Activated effector memory CD4-positive, alpha-beta T cell treated with Interleukin-2 at 50 U/mL for 16 hours (primary cell): ENCODE results near the gene CAND2.
"Not testable (repeated sequence)": the region's sequence is repeated elsewhere in the genome, so short reads cannot be mapped to it uniquely, and the experiment has no call there.

ENCODE experiments used
- DNase-seq: peaks from one replicate; pipeline ENCODE4 v3.0.0-alpha.2; 2020

CAND2 gene

GRCh38 chr3:12868039-12869034 is 71.9 kb downstream of the CAND2 start:
- peak; percentile 37 for DNase-seq

GRCh38 chr3:12869035-12869621 is 72.6 kb downstream of the CAND2 start:
- no peak for DNase-seq

GRCh38 chr3:12870942-12871341 is 74.5 kb downstream of the CAND2 start:
- DNase-seq, result no peak

- DNase-seq, result no peak
Measured at GRCh38 chr3:12871404-12871983, 75.0 kb downstream of the CAND2 start.

GRCh38 chr3:12875857-12876836 is 79.7 kb downstream of the CAND2 start:
- no peak for DNase-seq

GRCh38 chr3:12877040-12877439 is 80.6 kb downstream of the CAND2 start:
- DNase-seq, result no peak

GRCh38 chr3:12878141-12878574 is 81.7 kb downstream of the CAND2 start:
- no peak for DNase-seq

- not testable (repeated sequence) for DNase-seq
Measured at GRCh38 chr3:12878758-12879157, 82.3 kb downstream of the CAND2 start.

- DNase-seq, result no peak
Measured at GRCh38 chr3:12879191-12879815, 82.8 kb downstream of the CAND2 start.

GRCh38 chr3:12881858-12882257 is 85.4 kb downstream of the CAND2 start:
- not testable (repeated sequence) for DNase-seq

- DNase-seq, result no peak
Measured at GRCh38 chr3:12882336-12883310, 86.1 kb downstream of the CAND2 start.

GRCh38 chr3:12884186-12884680 is 87.8 kb downstream of the CAND2 start:
- DNase-seq, result no peak
